ENCODE measurements around the gene KIF5B. TPM values are rescaled to one million over a fixed set of nuclear protein-coding genes. Genes with fewer than 3 reads are reported as not detected.

Gene KIF5B
- total and polyA plus RNA-seq, 2 of the 4 experiments (the other 2 are of a cell fraction) = 33.5 to 68.5 TPM

GRCh38 chr10:32041290-32042028, 14.8 kb downstream of the KIF5B start:
- Histone ChIP-seq H4K8ac (ENCODE audit: low read depth in 2 of 2, low read length in 2 of 2) (peak overlapping the region in 1 of 2 experiments; percentile 19; a peak in 1 of 4 replicates), H3K4me1 (ENCODE audit: control insufficient read depth, insufficient read depth, low read length) (peaks cover 10% of the 10 kb centered on the region; the same call in 1 of the 2 replicates), H3K56ac (ENCODE audit: extremely low read depth, insufficient read depth, low read length) (no peak overlapping the region), H3K27me3 (ENCODE audit: control insufficient read depth, insufficient read depth, low read length) (no peaks in the 10 kb centered on the region), H4K5ac (ENCODE audit: low read depth, low read length) (no peak overlapping the region), H2BK120ac (ENCODE audit: low read depth, low read length) (no peak overlapping the region), H4K20me1 (ENCODE audit: insufficient read depth, low read length) (peaks cover 64% of the 10 kb centered on the region), H3K4me2 (ENCODE audit: low read depth, low read length) (no peak overlapping the region), H3K4me3 (ENCODE audit: insufficient read depth, low read depth, low read length) (no peak overlapping the region), H2AFZ (replicated peaks; ENCODE audit: low read length, poor library complexity) (no peak overlapping the region), H3K36me3 (ENCODE audit: control insufficient read depth, insufficient read depth, low read length) (peaks cover 24% of the 10 kb centered on the region), H4K91ac (ENCODE audit: insufficient read depth, low read depth, low read length) (no peak overlapping the region; the same call in 1 of the 2 replicates), H3K18ac (ENCODE audit: low read depth, low read length) (no peak overlapping the region), H3K9me1 (ENCODE audit: insufficient read depth, low read length) (peaks cover 5% of the 10 kb centered on the region; the same call in 1 of the 2 replicates), H3K79me1 (ENCODE audit: low read depth in 1 of 2, low read length in 2 of 2) (peaks cover 9 to 56% of the 10 kb centered on the region in 2 experiments; a peak in 3 of 4 replicates), H2BK5ac (ENCODE audit: low read depth, low read length, poor library complexity, severe bottlenecking) (no peak overlapping the region), H3K27ac (ENCODE audit: insufficient read depth, low read length) (no peak overlapping the region), H3K4ac (ENCODE audit: low read depth, low read length) (no peak overlapping the region), H3K9ac (ENCODE audit: low read depth, low read length) (no peak overlapping the region), H3K23ac (ENCODE audit: low read depth, low read length) (peak overlapping the region; percentile 82; the same call in 1 of the 2 replicates), H2BK15ac (ENCODE audit: low read depth, low read length) (no peak overlapping the region), H2BK20ac (ENCODE audit: low read depth, low read length) (no peak overlapping the region), H3K9me3 (ENCODE audit: control insufficient read depth, insufficient read depth, low read length) (no peaks in the 10 kb centered on the region), H3K14ac (replicated peaks; ENCODE audit: low read depth, low read length) (no peak overlapping the region), H2AK5ac (ENCODE audit: low read depth, low read length) (0 out of 2 replicates have a peak overlapping the region, but pooled peaks have one; percentile 11), H2AK9ac (replicated peaks; ENCODE audit: low read depth, low read length, poor library complexity) (no peak overlapping the region)
- TF ChIP-seq CHD1 (IDR thresholded peaks at IDR 0.05; ENCODE audit: low read depth, low read length) = no peak
- TF ChIP-seq, protein P1, sequence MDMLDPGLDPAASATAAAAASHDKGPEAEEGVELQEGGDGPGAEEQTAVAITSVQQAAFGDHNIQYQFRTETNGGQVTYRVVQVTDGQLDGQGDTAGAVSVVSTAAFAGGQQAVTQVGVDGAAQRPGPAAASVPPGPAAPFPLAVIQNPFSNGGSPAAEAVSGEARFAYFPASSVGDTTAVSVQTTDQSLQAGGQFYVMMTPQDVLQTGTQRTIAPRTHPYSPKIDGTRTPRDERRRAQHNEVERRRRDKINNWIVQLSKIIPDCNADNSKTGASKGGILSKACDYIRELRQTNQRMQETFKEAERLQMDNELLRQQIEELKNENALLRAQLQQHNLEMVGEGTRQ (IDR thresholded peaks at IDR 0.05; ENCODE audit: low read depth, low read length) = no peak
- TF ChIP-seq MAFK (IDR thresholded peaks at IDR 0.05; ENCODE audit: low read depth, low read length) = no peak
- no peak for TF ChIP-seq CEBPB (IDR thresholded peaks at IDR 0.05; ENCODE audit: low read depth, low read length)
- intact Hi-C loops (cut with micrococcal nuclease) = no loop called here
- POLR2A ChIA-PET (ENCODE audit: unreplicated experiment) = no interaction called here
- no peak for ATAC-seq (ENCODE audit: low read depth)
- dilution Hi-C loops (cut with HindIII; ENCODE audit: low sequenced_read_pairs, unreplicated experiment) = no loop called here
- no peak for DNase-seq
- 100% methylated on average over 1 of the region's 1 CpG; no CpG with 5 or more reads in 1 of the 2 experiments for WGBS, 2 experiments (ENCODE audit: extremely low coverage in 2 of 2, insufficient read length in 1 of 2)
- in situ Hi-C loops (cut with MboI; ENCODE audit: low sequenced_read_pairs) = no loop called here
- CTCF ChIA-PET = interaction anchor here (0.6 to 0.7 kb wide), 2 partner anchors 64 to 279 kb away, joined by 3 to 4 read pairs; no protein-coding TSS in a partner anchor
- no TSS peak for BruUV-seq (replicated peaks)
